ENCODE data around the gene LDAF1. TPM values are rescaled to one million over a fixed set of nuclear protein-coding genes. Genes with fewer than 3 reads are reported as not detected.

LDAF1 gene
- total and polyA plus RNA-seq, 2 of the 8 experiments (the other 6 are each of a cell fraction or from before 2014, with no cell fraction given) = 32.4 to 34.2 TPM

- Histone ChIP-seq H3K36me3 (ENCODE audit: control insufficient read depth in 2 of 4, insufficient read depth in 4 of 4, low read length in 3 of 4) (peaks cover 8 to 40% (median 27%) of the 10 kb centered on the region in 4 experiments), H3K14ac (ENCODE audit: insufficient read length) (no peak overlapping the region), H2BK20ac (ENCODE audit: low read length) (no peak overlapping the region), H3K4me3 (ENCODE audit: extremely low read depth in 1 of 4, insufficient read depth in 2 of 4, low read depth in 3 of 4, low read length in 4 of 4) (peak overlapping the region in 1 of 4 experiments; percentile 86; a peak in 1 of 8 replicates), H3K18ac (ENCODE audit: extremely low read depth, low read length) (no peak overlapping the region), H4K5ac (ENCODE audit: insufficient read length, low read depth, low read length) (no peak overlapping the region), H2AK5ac (ENCODE audit: low read depth, low read length) (no peak overlapping the region), H3K27ac (ENCODE audit: low read depth, low read length) (no peak overlapping the region), H4K20me1 (replicated peaks in 1 of 2; ENCODE audit: control insufficient read depth in 1 of 2, insufficient read depth in 2 of 2, low read length in 2 of 2) (peaks cover 0 to 2% of the 10 kb centered on the region in 2 experiments), H3K9ac (replicated peaks in 1 of 4; ENCODE audit: extremely low read depth in 1 of 4, low read depth in 3 of 4, low read length in 3 of 4) (no peak overlapping the region), H3K79me2 (ENCODE audit: control insufficient read depth in 1 of 2, insufficient read depth in 2 of 2, low read length in 2 of 2) (peaks cover 0 to 22% of the 10 kb centered on the region in 2 experiments; a peak in 2 of 4 replicates), H2BK15ac (ENCODE audit: low read length) (no peak overlapping the region), H3K4ac (replicated peaks; ENCODE audit: insufficient read length, low read depth, low read length) (no peak overlapping the region), H4K8ac (ENCODE audit: extremely low read depth, insufficient read depth, low read length) (no peak overlapping the region), H2BK12ac (ENCODE audit: low read depth, low read length) (no peak overlapping the region), H2BK120ac (replicated peaks; ENCODE audit: low read depth, low read length) (no peak overlapping the region), H3K4me1 (replicated peaks in 1 of 4; ENCODE audit: control insufficient read depth in 3 of 4, insufficient read depth in 4 of 4, low read length in 3 of 4) (peaks cover 0 to 10% (median 5%) of the 10 kb centered on the region in 4 experiments; a peak in 4 of 7 replicates), H3K23me2 (ENCODE audit: low read depth, low read length) (peaks cover 11% of the 10 kb centered on the region), H3K79me1 (ENCODE audit: low read depth, low read length) (peaks cover 2% of the 10 kb centered on the region; the same call in 1 of the 2 replicates), H3K56ac (replicated peaks; ENCODE audit: insufficient read length, low read depth, low read length) (no peak overlapping the region), H3K23ac (ENCODE audit: insufficient read length) (no peak overlapping the region), H3K9me3 (ENCODE audit: insufficient read depth in 2 of 2, low read depth in 1 of 2, low read length in 1 of 2) (no peaks in the 10 kb centered on the region), H4K91ac (replicated peaks; ENCODE audit: insufficient read length, low read length) (no peak overlapping the region), H2AFZ (ENCODE audit: low read length) (no peak overlapping the region), H2BK5ac (ENCODE audit: low read depth, low read length) (no peak overlapping the region), H3K27me3 (replicated peaks in 1 of 4; ENCODE audit: control insufficient read depth in 3 of 4, extremely low read depth in 1 of 4, insufficient read depth in 3 of 4, low read length in 3 of 4) (peaks cover 0 to 7% (median 1%) of the 10 kb centered on the region in 4 experiments; a peak in 3 of 7 replicates), H3K4me2 (ENCODE audit: insufficient read depth in 1 of 2, low read depth in 2 of 2, low read length in 2 of 2) (peak overlapping the region in 1 of 2 experiments; percentile 72; a peak in 2 of 4 replicates)
- WGBS, 2 experiments (ENCODE audit: extremely low coverage in 1 of 2, insufficient coverage in 1 of 2, insufficient read length in 1 of 2, insufficient replicate concordance in 2 of 2, low coverage in 1 of 2, low lambda C conversion rate in 2 of 2, missing lambda C conversion rate in 1 of 2) = 94% methylated on average over 1 of the region's 1 CpG; no CpG with 5 or more reads in 1 of the 2 experiments
- POLR2A ChIA-PET (ENCODE audit: partially characterized antibody) = interaction anchor here (0.6 to 1.2 kb wide), 2 partner anchors 12 to 20 kb away, joined by 4 to 5 read pairs; no protein-coding TSS in a partner anchor
- no peak for DNase-seq (ENCODE audit: low read depth in 1 of 2, low spot score in 2 of 2)
- CTCF ChIA-PET (ENCODE audit: partially characterized antibody) = interaction anchor here (0.5 to 5.8 kb wide), 6 partner anchors 26 to 1157 kb away, joined by 3 to 42 read pairs (median 4); partner anchors contain the start of gene CRYM
- no peak for FAIRE-seq
- TF ChIP-seq JUND (IDR thresholded peaks at IDR 0.05; ENCODE audit: low read length) = no peak
These were observed 1.8 kb downstream of the LDAF1 start for GRCh38 chr16:21160276-21160675.

Measured in H1 (cell line).